Activated CD4-positive, alpha-beta T cell treated with anti-CD3 and anti-CD28 coated beads for 36 hours (primary cell): ENCODE measurements around the gene LYPD6B. TPM values are rescaled to one million over a fixed set of nuclear protein-coding genes. Genes with fewer than 3 reads are reported as not detected.

Experiments
- ATAC-seq: fragments of 200-7000 bp; cut with Tn5 transposase; one replicate; pipeline ENCODE4 v1.10.0; 2021; ENCODE audit warnings: mild to moderate bottlenecking, moderate library complexity
- CTCF ChIA-PET: fragments of 350-600 bp; sonication (Branson Sonifier 250); formaldehyde crosslinking; loops from one replicate; lab custom pipeline; 2021; ENCODE audit warnings: antibody characterized with exemption; lab: Charles Lee
- POLR2A ChIA-PET: fragments of 350-600 bp; sonication (Branson Sonifier 250); formaldehyde crosslinking; loops from one replicate; lab custom pipeline; 2021; ENCODE audit warnings: antibody characterized with exemption, inconsistent platforms; lab: Charles Lee
- DNase-seq: peaks from one replicate; pipeline ENCODE4 v3.0.0-alpha.2; 2020
- H3K27ac Mint-ChIP-seq: one replicate; pipeline ENCODE4 v1.8.0; 2021; ENCODE audit warnings: mixed read lengths
- H3K27me3 Mint-ChIP-seq: one replicate; pipeline ENCODE4 v1.8.0; 2021; ENCODE audit warnings: mixed read lengths
- H3K36me3 Mint-ChIP-seq: one replicate; pipeline ENCODE4 v1.8.0; 2021; ENCODE audit warnings: low read depth, mixed read lengths
- H3K4me1 Mint-ChIP-seq: one replicate; pipeline ENCODE4 v1.8.0; 2021; ENCODE audit warnings: mixed read lengths
- H3K4me3 Mint-ChIP-seq: one replicate; pipeline ENCODE4 v1.8.0; 2021; ENCODE audit warnings: mild to moderate bottlenecking, moderate library complexity, mixed read lengths
- H3K9me3 Mint-ChIP-seq: one replicate; pipeline ENCODE4 v1.8.0; 2021; ENCODE audit warnings: low read depth, mixed read lengths
- intact Hi-C, 2 experiments: fragments of 100-400 bp; cut with DNase I in 1 of 2; cut with micrococcal nuclease in 1 of 2; formaldehyde crosslinking; loops; one replicate each; pipeline versions ENCODE4 v1.14.2 to v1.15.1; 2022 to 2024; cut with DNase I, micrococcal nuclease
- total RNA-seq, 2 experiments: library from RNA; stranded (reverse); gene quantifications; one replicate each; pipeline ENCODE4 v1.2.3, GENCODE V29; 2021

Gene LYPD6B
- total RNA-seq, 2 experiments from 2014 or later: not detected

DNA sequence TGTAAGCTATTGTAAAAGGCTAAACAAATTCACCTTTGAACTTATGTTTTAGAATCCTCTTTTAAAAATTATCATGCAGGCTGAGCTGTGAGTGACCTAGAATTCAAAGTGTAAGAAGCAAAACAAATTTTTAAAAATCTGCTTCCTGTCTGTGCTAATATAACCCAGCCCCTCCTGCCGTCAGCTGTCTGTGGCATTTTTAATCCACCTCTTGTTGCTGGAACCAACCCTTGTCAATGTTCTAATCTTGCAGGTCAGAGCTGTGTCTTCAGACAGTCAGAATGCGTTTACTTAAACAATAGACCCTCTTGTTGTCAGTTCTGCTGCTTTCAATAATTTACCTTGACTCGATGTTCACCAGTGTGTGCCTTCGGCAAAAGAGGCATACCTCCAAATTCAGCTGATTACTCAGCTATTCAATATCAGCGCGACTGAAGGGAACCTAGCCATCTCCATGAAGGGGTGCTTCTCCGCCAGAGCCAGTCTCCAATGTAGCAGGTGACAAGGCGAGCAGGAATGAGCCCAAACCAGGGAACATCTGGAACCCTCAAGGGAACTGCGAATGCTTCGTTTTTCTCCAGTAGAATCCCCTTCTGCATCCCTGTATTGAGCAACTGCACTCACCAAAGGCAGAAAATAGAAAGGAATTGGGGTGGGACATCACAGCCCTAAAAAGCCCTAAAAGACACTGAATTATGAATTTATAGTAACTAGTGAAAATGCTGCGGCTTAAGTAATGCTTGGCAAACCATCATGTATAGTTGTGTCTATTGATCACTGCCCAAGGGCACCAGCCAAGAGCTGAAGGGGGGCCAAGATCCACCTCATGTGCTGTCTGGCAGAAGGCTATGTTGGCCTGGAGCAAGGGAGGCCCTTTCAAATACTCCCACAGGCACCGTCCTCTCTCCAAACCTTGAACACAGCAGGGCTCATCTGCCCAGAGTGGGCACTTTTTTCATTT is 62.5 kb downstream of the LYPD6B start:
- CTCF ChIA-PET: no interaction called here
- POLR2A ChIA-PET: no interaction called here
- ATAC-seq (no peak), DNase-seq (no peak)
- Mint-ChIP-seq H3K9me3 (no peaks in the 10 kb centered on the region), H3K27me3 (peaks cover 1% of the 10 kb centered on the region), H3K4me1 (no peaks in the 10 kb centered on the region), H3K36me3 (no peaks in the 10 kb centered on the region), H3K4me3 (no peak overlapping the region), H3K27ac (no peak overlapping the region)
- intact Hi-C loops: no loop called here

DNA sequence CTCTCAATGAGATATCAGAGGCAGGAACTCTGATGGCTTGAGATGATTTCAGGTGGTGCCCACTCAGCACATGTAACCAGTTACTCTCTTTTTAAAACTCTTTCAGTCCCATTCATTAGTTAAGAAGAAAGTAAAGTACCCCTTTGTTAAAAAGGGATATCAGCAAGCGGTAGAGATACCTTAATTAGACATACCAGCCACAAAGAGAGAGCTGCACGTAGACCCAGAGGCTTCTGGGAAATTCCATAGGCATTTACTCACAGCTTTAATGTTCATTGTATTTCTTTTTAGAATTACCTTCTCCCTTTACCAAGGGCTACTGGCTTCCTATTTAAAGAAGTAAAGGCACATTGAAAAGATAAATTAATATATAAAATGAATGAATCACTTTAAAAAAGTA is 63.3 kb downstream of the LYPD6B start:
- DNase-seq: no peak
- no peaks in the 10 kb centered on the region for H3K36me3 Mint-ChIP-seq
- intact Hi-C loops: no loop called here
- no peak overlapping the region for H3K27ac Mint-ChIP-seq
- no peaks in the 10 kb centered on the region for H3K9me3 Mint-ChIP-seq
- CTCF ChIA-PET: no interaction called here
- H3K27me3 Mint-ChIP-seq: no peaks in the 10 kb centered on the region
- POLR2A ChIA-PET: no interaction called here
- H3K4me3 Mint-ChIP-seq: no peak overlapping the region
- no peaks in the 10 kb centered on the region for H3K4me1 Mint-ChIP-seq
- no peak for ATAC-seq

DNA sequence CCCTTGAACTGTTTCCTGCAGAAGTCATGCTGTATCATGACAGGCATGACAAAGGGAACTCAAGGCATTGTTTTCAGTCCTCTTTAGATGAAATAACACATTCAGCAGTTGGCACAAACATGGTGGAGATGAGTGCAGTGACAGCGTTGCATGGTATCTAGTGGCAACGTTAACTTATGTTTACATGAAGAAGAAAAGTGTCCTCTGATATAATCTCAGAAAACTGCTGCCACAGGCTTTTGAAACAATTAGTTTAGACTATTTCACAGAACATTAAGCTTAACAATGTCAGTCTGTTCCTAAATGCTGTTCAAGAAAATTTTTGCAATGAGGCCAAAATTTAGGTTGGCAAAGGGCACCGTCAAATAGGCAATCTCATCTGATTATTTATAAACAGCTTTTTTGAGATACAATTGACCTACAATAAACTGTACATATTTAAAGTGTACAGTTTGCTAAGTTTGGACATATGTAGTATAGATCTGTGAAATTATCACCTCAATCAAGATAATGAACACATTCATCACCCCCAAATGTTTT is 64.7 kb downstream of the LYPD6B start:
- no peak overlapping the region for H3K27ac Mint-ChIP-seq
- POLR2A ChIA-PET: no interaction called here
- CTCF ChIA-PET: no interaction called here
- peaks cover 5% of the 10 kb centered on the region for H3K27me3 Mint-ChIP-seq
- DNase-seq (no peak), ATAC-seq (no peak)
- H3K4me1 Mint-ChIP-seq: no peaks in the 10 kb centered on the region
- peaks cover 1% of the 10 kb centered on the region for H3K9me3 Mint-ChIP-seq
- intact Hi-C loops: no loop called here
- H3K4me3 Mint-ChIP-seq: no peak overlapping the region
- H3K36me3 Mint-ChIP-seq: no peaks in the 10 kb centered on the region

DNA sequence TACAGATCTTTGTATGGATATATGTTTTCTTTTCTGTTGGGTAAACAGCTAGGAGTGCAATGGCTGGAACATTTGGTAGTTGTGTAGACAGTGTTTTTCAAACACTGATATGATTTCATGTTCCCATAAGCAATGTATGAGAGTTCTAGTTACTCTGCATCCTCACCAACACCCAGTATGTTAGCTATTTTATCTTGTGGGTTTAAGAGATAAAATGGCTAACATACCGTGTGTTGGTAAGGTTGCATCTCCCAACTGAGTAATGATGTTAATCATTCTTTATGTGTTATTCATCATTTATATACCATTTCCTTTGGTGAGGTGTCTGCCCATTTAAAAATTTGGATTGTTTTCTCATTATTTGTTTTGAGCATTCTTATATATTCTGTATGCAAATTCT is 65.7 kb downstream of the LYPD6B start:
- DNase-seq: no peak
- no peak for ATAC-seq
- Mint-ChIP-seq H3K9me3 (peaks cover 1% of the 10 kb centered on the region), H3K27me3 (peaks cover 8% of the 10 kb centered on the region), H3K27ac (no peak overlapping the region), H3K36me3 (no peaks in the 10 kb centered on the region), H3K4me3 (no peak overlapping the region), H3K4me1 (no peaks in the 10 kb centered on the region)
- POLR2A ChIA-PET: no interaction called here
- intact Hi-C loops: no loop called here
- CTCF ChIA-PET: no interaction called here

DNA sequence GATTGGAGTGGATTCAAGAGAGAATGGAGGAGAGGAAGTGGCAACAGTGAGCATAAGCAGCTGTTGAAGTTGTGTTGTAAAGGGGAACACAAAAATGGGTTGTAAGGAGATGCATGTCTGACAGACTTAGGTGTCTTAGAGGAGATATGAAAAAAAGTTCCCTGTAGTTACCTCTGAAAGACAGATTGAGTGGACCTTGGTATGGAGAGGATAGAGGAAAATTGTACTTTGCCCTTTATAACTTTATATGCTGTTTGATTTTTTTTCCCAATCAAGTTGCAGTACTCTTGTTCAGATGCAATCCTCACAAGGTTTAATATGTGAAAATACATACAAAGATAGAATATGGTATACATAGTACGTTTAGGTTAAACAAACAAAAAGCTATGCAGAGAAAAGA is 73.6 kb downstream of the LYPD6B start:
- DNase-seq (no peak), ATAC-seq (no peak)
- ChIA-PET POLR2A (no interaction called here), CTCF (no interaction called here)
- peaks cover 16% of the 10 kb centered on the region for H3K27me3 Mint-ChIP-seq
- H3K4me3 Mint-ChIP-seq: no peak overlapping the region
- intact Hi-C loops: no loop called here
- peaks cover 1% of the 10 kb centered on the region for H3K9me3 Mint-ChIP-seq
- no peak overlapping the region for H3K27ac Mint-ChIP-seq
- H3K4me1 Mint-ChIP-seq: no peaks in the 10 kb centered on the region
- no peaks in the 10 kb centered on the region for H3K36me3 Mint-ChIP-seq

DNA sequence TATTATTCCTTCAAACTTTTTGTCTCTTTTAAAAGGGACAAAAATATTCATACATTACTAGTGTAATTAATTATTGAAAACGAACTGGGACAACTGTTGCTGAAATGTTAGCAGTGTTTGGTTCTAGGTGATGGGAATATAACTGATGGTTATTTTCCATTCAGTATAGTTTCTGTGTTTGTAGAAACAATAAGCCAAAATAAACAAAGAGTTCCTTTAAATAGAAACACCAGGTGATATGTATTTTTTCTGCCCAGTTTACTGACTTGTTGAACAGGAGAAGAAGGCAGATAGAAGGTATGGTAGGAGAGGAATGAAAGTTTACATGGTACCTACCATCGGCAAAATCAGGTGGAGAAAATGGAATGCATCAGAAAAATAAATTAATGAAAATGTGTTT is 74.2 kb downstream of the LYPD6B start:
- no peaks in the 10 kb centered on the region for H3K36me3 Mint-ChIP-seq
- H3K9me3 Mint-ChIP-seq: no peaks in the 10 kb centered on the region
- ChIA-PET POLR2A (no interaction called here), CTCF (no interaction called here)
- ATAC-seq (no peak), DNase-seq (no peak)
- no peak overlapping the region for H3K27ac Mint-ChIP-seq
- intact Hi-C loops: no loop called here
- peaks cover 14% of the 10 kb centered on the region for H3K27me3 Mint-ChIP-seq
- H3K4me1 Mint-ChIP-seq: no peaks in the 10 kb centered on the region
- H3K4me3 Mint-ChIP-seq: no peak overlapping the region

DNA sequence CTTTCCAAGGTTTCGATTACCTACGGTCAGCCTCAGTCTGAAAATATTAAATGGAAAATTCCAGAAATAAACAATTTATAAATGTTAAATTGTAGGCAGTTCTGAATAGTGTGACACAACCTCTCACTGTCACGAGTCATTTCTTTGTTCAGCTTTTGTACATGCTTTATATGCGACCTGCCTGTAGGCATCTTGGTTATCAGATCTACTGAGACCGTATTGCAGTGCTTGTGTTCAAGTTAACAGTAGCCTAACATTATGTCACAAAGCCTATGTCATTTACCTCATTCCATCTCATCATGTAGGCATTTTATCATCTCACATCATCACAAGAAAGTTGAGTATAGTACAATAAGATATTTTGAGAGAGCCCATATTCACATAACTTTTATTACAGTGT is 77.3 kb downstream of the LYPD6B start:
- DNase-seq (no peak), ATAC-seq (no peak)
- Mint-ChIP-seq H3K4me3 (no peak overlapping the region), H3K4me1 (no peaks in the 10 kb centered on the region), H3K9me3 (no peaks in the 10 kb centered on the region), H3K36me3 (no peaks in the 10 kb centered on the region), H3K27ac (no peak overlapping the region), H3K27me3 (peaks cover 9% of the 10 kb centered on the region)
- CTCF ChIA-PET: no interaction called here
- POLR2A ChIA-PET: no interaction called here
- intact Hi-C loops: no loop called here

DNA sequence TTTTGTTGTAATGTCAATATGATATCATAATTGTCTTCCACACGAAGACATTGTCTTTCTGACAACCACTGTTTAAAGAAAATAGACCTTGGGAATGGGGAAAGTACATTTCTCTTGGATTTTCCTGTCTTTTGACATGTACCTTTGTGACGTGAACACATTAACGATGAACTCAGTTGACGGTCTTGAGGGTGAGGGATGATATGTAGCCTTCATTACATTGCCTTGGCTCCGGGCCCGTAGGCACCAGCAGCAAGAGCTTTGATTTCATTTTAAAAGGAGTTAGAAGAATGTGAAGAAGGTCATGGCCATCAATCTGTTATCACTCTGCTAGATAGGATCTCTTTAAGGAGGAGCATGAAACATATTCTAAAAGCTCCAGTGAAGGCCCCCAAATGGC is 80.9 kb downstream of the LYPD6B start:
- ATAC-seq (no peak), DNase-seq (no peak)
- peaks cover 10% of the 10 kb centered on the region for H3K27me3 Mint-ChIP-seq
- H3K9me3 Mint-ChIP-seq: no peaks in the 10 kb centered on the region
- no peak overlapping the region for H3K27ac Mint-ChIP-seq
- CTCF ChIA-PET: no interaction called here
- POLR2A ChIA-PET: no interaction called here
- H3K4me3 Mint-ChIP-seq: no peak overlapping the region
- intact Hi-C loops: no loop called here
- H3K4me1 Mint-ChIP-seq: no peaks in the 10 kb centered on the region
- no peaks in the 10 kb centered on the region for H3K36me3 Mint-ChIP-seq

DNA sequence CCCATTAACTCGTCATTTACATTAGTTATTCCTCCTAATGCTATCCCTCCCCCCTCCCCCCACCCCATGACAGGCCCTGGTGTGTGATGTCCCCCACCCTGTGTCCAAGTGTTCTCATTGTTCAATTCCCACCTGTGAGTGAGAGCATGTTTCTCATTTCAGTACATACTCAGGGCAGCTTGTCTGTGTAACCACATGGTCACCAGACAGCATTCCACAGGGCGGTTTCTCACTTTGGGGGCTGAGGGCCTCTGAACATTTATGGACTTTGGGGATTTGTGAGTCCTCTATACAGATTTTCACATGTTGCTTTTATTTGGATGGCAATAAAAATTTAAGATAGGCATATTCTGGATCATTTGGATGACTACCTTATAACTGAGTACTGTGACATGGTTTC is 84.0 kb downstream of the LYPD6B start:
- CTCF ChIA-PET: no interaction called here
- ATAC-seq: no peak
- peaks cover 7% of the 10 kb centered on the region for H3K27me3 Mint-ChIP-seq
- H3K9me3 Mint-ChIP-seq: no peaks in the 10 kb centered on the region
- no peak overlapping the region for H3K4me3 Mint-ChIP-seq
- no peaks in the 10 kb centered on the region for H3K4me1 Mint-ChIP-seq
- no peak for DNase-seq
- no peaks in the 10 kb centered on the region for H3K36me3 Mint-ChIP-seq
- POLR2A ChIA-PET: no interaction called here
- no peak overlapping the region for H3K27ac Mint-ChIP-seq
- intact Hi-C loops: no loop called here

DNA sequence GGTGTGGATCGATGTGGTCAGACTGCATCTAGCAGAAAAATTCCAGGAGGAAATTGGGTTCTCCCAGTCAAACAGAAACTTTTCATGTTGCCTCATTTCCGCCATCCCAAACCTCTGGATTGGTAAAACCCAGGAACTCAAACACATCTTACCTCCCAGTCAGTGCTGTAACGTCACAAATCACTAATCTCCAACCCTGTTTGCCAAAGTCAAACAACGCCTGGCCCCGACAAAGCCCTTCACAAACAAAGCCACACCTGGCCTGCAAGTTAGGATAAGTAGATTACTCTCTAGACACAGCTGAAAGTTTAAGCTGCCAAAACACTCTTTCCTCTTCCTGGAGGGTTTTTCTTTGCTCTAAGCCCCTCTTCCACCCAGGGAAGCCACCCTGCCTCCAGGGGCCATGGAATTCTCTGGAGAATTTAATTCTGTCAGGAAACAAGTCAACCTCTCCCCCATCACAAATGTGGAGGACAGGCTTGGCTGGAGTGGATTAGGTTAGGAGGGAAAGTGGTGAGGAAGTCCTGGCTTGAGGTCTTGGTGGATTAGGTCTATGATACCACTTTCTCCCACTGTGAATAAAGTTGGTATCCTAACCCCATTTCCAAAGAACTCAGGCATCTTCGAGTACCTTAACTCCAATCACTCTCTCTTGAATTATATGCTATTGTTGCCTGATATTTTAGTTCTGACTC is 86.7 kb downstream of the LYPD6B start:
- H3K27me3 Mint-ChIP-seq: peaks cover 5% of the 10 kb centered on the region
- no peaks in the 10 kb centered on the region for H3K4me1 Mint-ChIP-seq
- intact Hi-C loops: no loop called here
- H3K27ac Mint-ChIP-seq: no peak overlapping the region
- ChIA-PET POLR2A (no interaction called here), CTCF (no interaction called here)
- no peak overlapping the region for H3K4me3 Mint-ChIP-seq
- DNase-seq: no peak
- H3K9me3 Mint-ChIP-seq: no peaks in the 10 kb centered on the region
- H3K36me3 Mint-ChIP-seq: no peaks in the 10 kb centered on the region
- no peak for ATAC-seq

DNA sequence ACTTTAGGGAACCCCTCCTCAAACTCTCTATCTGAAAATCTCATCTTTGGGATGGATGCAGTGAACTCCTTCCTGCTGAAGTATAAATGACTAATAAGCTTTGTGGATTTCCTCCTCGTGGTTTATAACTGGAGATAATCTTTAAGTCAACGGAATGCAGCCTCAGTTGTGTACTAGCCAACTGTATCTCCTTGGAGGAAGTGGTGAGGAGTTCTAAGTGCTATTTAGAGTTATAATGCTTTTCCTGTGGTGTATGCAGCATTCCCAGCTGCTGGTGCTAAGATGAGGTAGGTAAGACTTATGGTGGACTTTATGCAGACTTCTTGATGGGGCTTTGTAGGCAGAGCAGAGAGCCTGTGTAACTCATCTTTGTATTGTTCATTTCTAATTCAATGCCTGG is 90.9 kb downstream of the LYPD6B start:
- Mint-ChIP-seq H3K4me1 (no peaks in the 10 kb centered on the region), H3K9me3 (no peaks in the 10 kb centered on the region), H3K4me3 (no peak overlapping the region), H3K27ac (no peak overlapping the region), H3K36me3 (no peaks in the 10 kb centered on the region), H3K27me3 (peaks cover 2% of the 10 kb centered on the region)
- intact Hi-C loops: no loop called here
- ATAC-seq (no peak), DNase-seq (no peak)
- ChIA-PET CTCF (no interaction called here), POLR2A (no interaction called here)

DNA sequence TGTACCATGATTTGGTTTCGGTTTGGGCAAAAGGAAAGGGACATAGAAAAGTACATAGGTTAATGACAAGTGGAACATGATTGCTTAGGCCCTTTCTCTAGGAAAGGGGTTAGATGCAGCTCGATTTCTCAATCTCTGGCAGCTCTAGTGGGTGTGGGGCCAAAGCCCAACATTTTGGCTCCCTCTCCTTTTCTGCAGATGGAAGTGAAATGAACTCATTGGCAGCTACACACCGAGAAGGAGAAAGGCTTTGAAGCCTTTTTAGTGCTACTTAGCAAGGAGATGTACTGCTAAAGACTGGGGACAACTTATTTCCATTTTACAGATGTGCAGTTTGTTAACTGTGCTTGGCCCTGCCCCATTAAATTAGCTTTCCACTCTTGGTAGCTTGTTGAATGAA is 93.8 kb downstream of the LYPD6B start:
- ATAC-seq: no peak
- DNase-seq: no peak
- Mint-ChIP-seq H3K4me1 (no peaks in the 10 kb centered on the region), H3K9me3 (no peaks in the 10 kb centered on the region), H3K27ac (no peak overlapping the region), H3K27me3 (peaks cover 3% of the 10 kb centered on the region), H3K4me3 (no peak overlapping the region), H3K36me3 (no peaks in the 10 kb centered on the region)
- intact Hi-C loops: no loop called here
- ChIA-PET CTCF (no interaction called here), POLR2A (no interaction called here)
